GM18520 (cell line): ENCODE data around the gene WNT9B.

Experiments
- ATAC-seq: cut with Tn5 transposase; IDR thresholded peaks from one replicate; pipeline ENCODE4 v1.9.1; 2021; ENCODE audit not compliant: unreplicated experiment

The WNT9B gene

DNA sequence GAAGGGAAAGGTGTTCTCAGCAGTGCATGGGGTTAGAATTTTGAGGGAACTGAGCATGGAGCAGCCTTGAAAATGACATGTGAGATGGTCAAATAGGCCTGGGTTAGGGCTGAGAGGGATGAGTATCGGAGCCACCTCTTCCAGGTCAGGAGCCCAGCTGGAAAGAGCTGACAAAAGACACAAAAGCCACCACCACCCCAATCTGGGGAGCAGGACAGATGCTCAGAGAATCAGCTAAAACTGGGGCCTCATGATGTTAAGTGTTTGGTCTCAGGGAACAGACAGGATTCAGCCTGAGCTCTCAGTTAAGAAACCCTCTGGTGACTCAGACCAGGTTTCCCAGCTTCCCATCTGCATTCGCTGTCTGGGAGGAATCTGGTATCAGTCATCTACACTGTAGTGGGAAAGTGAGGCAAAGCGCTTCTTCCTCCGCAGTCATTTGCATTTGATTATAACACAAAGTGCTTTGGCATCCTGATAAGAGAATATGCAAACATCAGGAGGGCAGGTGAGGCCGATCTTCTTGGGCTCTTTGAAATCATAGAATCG lies 2.6 kb downstream of the WNT9B start:
- ATAC-seq = no peak

DNA sequence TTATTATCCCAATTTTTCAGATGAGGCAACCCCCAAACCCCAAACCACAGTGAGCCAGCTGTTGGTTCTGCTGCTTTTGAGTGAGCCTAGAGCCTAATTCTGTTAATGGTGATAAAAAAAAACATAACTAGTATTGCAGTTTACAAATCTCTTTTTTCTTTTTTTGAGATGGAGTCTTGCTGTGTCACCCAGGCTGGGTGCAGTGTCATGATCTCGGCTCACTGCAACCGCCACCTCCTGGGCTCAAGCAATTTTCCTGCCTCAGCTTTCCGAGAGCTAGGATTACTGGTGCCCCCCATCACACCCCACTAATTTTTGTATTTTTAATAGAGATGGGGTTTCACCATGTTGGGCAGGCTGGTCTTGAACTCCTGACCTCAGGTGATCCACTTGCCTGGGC lies 3.1 kb downstream of the WNT9B start:
- no peak for ATAC-seq

DNA sequence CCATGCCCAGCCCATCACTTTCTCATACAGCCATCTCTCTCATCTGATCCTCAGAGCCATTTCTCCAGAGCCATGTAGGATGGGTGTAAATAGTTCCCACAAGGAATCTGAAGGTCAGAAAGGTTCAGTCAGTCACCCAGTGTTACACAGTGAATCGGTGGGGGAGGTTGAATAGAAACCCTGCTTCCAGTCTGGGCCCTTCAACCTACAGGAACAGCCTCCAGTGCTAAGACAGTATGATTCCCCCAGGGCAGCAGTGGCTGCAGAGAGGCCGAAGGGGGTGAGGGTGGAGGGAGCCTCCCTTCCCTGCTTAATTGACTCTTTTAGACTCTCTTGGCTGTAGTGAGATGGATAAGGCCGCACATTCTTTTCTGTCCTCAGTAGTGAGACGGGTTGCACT lies 3.6 kb downstream of the WNT9B start:
- ATAC-seq = no peak

- ATAC-seq = no peak
These were observed 6.2 kb downstream of the WNT9B start for GRCh38 chr17:46857600-46857999.

DNA sequence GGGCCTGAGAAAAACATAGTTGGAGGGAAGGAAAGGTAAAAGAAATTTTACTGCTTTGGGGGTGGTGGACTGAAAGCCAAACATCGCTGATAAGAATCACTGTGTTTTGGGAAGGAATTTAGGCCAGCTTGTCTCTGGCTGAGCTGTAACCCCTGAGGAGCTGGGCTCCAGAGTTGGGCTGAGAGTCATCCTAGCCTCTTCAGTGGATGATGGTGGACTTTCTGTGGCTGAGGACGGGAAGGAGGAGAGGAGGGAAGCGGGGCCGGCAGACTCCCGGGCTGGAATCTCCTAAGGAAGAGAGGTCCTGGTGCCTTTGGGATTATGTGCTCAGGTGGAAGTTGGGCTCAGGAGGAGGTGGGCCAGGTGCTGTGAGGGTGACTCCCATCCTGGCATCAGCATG lies 8.6 kb downstream of the WNT9B start:
- no peak for ATAC-seq

DNA sequence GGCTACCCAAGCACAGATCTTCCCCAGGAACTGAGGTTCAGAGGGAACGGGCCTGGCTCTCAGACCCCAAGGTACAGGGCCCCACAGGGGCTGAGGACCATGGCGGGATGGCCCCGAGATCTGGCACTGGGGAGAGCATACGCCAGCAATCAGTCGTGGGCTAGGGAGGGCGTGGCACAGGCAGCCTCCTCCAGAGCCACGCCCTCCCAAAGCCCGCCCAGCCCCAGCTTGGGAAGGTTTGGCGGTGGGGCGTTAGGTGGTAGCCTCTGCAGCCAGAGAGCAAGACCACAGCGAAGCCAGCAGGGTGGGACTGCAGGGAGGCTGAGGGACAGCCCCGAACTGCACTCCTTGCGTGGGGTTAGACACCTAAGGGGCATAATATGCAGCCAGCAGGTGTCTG lies 11.6 kb downstream of the WNT9B start:
- no peak for ATAC-seq

- no peak for ATAC-seq
These were observed 12.2 kb downstream of the WNT9B start for GRCh38 chr17:46863383-46864121.

DNA sequence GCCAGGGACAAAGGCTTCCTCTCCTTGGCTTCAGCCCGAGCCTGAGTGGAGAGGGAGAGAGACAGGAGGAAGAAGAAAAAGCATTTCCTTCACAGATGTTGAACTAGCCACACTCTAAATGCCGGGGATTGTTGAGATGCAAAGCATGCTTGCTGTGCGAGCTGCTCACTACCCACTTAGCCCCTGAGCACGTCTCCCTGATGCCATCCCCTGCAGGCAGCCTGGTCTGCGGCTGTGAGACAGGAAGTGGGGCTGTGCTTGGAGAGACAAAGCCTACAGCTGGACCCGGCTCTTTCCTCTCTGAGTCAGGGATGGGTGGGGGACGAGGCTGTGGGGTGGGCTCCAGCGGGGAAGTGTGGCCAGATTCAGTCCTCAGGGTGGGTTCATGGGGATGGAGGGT lies 13.7 kb downstream of the WNT9B start:
- ATAC-seq = no peak

DNA sequence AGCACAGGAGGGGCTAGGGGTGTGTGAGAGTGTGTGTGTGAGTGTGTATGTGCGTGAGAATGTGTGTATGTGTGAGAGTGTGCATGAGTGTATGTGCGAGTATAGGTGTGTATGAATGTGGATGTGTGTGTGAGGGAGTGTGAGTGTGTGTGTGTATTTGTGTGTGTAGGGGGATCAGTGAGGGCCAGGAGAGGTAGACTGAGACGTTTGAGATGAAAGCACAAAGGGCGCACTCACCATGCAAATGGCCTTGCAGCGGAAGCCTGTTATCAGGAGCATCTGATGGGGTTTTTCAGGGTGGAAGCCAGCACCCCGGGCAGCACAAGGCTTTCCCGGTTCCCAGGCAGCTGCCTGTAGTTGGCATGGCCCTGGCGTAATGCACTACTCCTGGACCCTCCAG lies 14.9 kb downstream of the WNT9B start:
- ATAC-seq = no peak

- no peak for ATAC-seq
These were observed 15.4 kb downstream of the WNT9B start for GRCh38 chr17:46866747-46867146.

DNA sequence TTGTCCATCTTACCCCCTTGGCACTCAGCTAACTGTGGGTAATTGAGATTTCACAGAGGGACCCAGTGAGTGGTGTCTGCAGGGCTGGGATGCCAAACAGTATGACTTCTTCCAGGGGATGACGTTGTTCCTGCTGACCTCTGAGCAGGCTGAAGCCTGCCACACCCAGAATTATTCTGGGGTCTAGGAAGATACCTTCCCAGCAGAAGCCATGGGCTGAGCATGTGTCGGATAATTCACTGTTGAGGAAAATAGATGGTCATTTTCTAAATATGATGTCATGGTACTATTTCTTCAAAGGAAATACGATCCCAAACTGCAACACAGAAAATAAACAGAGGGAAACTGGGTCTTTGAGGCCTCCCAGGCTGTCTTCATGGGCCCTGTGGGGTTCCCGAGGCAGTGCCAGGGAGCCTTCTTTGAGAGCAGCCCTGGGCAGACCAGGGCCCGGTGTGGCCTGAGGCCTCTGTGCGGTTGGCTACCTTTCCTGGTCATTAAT lies 17.4 kb downstream of the WNT9B start:
- no peak for ATAC-seq

- no peak for ATAC-seq
These were observed 17.9 kb downstream of the WNT9B start for GRCh38 chr17:46869296-46869695.

DNA sequence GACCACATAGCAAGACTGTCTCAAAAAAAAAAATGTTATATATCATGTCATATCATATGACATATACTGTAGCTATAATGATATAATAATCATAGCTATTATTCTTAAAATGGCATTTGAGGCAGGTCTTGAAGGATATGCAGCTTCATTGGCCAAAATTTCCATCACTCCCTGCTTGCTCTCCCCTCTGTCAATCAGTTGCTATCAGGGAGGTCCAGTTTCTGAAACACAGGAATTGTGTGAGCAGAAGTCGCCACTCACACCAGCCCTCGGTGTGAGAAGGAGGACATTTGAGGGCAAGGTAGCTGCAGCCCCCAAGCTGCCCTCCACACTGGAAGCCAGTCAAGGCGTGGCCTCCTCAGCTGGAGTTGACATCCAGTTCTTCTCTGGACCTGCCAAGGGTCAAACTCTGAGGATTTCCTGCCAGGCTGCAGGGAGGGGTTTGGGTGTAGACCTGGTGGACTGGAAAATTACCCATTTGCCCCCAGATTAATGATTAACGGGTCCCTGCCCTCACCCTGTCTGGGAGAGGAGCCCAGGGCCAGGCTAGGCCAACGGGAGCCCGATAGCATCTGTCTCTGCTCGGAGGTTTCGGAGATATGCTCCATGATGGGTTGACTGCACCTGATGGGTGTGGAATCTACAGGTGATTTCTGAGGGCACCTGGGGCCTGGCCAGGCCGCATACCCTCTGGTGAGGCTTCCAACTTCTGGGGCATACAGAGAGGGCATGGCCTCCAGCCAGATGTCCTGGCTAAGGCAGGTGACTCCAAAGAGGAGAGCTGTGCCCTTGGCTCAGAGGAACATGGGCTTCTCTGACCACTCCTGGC lies 18.8 kb downstream of the WNT9B start:
- no peak for ATAC-seq

- ATAC-seq = no peak
These were observed 21.0 kb downstream of the WNT9B start for GRCh38 chr17:46872421-46872820.

GRCh38 chr17:46873941-46874645 lies 22.7 kb downstream of the WNT9B start:
- ATAC-seq = no peak

DNA sequence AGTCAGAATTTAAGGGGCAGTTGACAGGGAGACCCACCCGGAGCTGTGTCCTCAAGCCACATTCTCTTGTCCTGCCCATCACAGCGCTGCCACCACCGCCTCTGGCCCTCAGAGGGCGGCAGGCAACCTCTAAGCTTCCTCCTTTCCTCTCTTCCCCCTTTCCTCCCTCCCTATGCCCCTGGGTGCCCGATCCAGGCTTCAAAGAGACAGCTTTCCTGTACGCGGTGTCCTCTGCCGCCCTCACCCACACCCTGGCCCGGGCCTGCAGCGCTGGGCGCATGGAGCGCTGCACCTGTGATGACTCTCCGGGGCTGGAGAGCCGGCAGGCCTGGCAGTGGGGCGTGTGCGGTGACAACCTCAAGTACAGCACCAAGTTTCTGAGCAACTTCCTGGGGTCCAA lies 23.5 kb downstream of the WNT9B start:
- ATAC-seq = no peak

DNA sequence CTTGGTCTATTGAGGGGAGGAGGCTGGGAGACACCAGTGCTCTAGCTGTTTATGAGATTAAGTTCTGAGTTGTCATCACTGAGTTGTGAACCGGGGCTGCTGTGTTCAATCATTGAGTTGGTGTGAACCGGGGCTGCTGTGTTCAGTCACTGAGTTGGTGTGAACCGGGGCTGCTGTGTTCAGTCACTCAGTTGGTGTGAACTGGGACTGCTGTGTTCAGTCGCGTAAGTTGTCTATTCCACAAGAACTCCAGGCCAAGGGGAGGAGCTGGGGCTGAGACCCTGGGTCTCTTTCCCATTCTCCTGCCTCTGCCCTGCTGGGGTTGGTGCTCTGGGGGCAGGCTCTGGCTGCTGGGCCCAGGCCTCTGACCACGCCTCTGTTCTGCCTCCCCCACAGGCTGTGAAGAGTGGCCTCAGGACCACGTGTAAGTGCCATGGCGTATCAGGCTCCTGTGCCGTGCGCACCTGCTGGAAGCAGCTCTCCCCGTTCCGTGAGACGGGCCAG lies 24.5 kb downstream of the WNT9B start:
- no peak for ATAC-seq

DNA sequence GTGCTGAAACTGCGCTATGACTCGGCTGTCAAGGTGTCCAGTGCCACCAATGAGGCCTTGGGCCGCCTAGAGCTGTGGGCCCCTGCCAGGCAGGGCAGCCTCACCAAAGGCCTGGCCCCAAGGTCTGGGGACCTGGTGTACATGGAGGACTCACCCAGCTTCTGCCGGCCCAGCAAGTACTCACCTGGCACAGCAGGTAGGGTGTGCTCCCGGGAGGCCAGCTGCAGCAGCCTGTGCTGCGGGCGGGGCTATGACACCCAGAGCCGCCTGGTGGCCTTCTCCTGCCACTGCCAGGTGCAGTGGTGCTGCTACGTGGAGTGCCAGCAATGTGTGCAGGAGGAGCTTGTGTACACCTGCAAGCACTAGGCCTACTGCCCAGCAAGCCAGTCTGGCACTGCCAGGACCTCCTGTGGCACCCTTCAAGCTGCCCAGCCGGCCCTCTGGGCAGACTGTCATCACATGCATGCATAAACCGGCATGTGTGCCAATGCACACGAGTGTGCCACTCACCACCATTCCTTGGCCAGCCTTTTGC lies 25.0 kb downstream of the WNT9B start:
- ATAC-seq = no peak

DNA sequence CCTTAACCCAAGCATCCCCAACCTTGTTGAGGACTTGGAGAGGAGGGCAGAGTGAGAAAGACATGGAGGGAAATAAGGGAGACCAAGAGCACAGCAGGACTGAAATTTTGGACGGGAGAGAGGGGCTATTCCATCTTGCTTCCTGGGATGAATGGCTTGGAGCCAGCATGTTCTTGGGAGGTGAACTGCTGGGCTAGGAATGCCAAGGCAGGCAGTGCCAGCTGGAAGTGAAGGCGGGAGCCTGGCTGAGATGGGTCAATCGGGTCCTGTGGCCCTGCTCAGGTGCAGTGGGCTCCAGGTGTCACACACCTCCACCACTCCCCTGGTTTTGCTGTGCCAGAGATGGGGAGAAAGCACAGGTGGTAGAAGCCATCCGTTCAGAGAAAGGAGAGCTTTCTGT lies 25.5 kb downstream of the WNT9B start:
- ATAC-seq = no peak

DNA sequence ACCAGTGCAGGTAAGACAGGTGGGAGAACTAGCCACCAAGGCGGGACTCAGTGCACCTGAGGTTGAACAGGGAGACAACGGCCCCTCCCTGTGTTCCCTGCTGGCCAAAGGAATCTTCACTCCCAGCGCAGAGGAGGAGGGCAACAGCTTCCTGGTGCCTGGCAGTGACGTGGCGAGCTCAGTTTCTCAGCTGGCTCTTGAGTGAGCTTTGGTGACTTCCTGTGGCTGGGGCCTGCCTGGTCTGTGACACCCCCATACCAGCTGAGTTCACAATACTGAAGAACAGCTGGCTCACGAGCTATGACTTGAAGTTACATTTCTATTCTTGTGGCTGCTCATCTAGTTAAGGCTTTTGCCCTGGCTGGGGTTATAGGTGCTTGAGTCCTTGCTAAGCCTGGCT lies 26.1 kb downstream of the WNT9B start:
- ATAC-seq = no peak

DNA sequence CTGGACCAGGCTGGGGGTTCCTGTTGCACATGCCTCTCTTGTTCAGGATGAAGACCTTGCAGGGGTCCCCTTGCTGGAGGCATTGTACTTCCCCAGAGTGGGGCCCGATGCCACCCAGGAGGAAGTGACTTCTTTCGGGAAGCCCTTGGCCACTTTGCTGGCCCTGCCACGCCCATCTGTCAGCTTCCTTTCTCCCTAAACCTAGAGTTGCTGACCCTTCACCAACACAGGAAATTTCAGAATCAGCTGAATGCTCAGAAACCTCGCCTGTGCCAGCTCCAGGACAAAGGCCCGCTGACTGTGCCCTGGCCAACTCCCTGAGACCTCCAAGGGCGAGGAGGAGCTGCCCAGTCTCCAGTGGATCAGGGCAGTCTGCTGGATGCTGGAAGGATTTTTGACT lies 26.7 kb downstream of the WNT9B start:
- no peak for ATAC-seq
